Endothelial cell of umbilical vein (primary cell): Measurements from ENCODE around the gene EYS.

Experiments used
- EZH2 ChIP-seq: IDR thresholded peaks from 2 replicates; pipeline ENCODE4 v1.6.1; 2012; ENCODE audit warnings: borderline replicate concordance, low read depth, mild to moderate bottlenecking, moderate library complexity, low read length, inconsistent platforms; ENCODE audit not compliant: severe bottlenecking
- GATA2 ChIP-seq: IDR thresholded peaks from 2 replicates; pipeline ENCODE4 v1.7.0; 2011; ENCODE audit warnings: low read depth, mild to moderate bottlenecking, moderate library complexity, mixed read lengths, low read length; ENCODE audit not compliant: insufficient read length, insufficient read depth
- MYC ChIP-seq: IDR thresholded peaks from one replicate; pipeline ENCODE4 v1.6.1; 2011; ENCODE audit warnings: mild to moderate bottlenecking, low read depth, low read length
- POLR2A ChIP-seq: IDR thresholded peaks from 2 replicates; pipeline ENCODE4 v1.6.1; 2012; ENCODE audit warnings: low read depth, mild to moderate bottlenecking, control low read depth, low read length
- POLR2AphosphoS5 ChIP-seq: IDR thresholded peaks from 2 replicates; pipeline ENCODE4 v1.6.1; 2012; ENCODE audit warnings: low read depth, mild to moderate bottlenecking, control low read depth, low read length, moderate library complexity; ENCODE audit not compliant: insufficient read depth
- TF ChIP-seq, protein P1 (sequence below), 2 donors: IDR thresholded peaks; 1 replicate in 1 of 2; 2 replicates in 1 of 2; pipeline ENCODE4 v1.5.1; 2011; ENCODE audit warnings: low read length in 2 of 2, mild to moderate bottlenecking in 2 of 2, moderate library complexity in 2 of 2, control low read depth in 1 of 2, inconsistent platforms in 1 of 2, low read depth in 1 of 2; ENCODE audit not compliant: insufficient read depth in 1 of 2; ENCODE audit errors: extremely low read depth in 1 of 2

DNA sequence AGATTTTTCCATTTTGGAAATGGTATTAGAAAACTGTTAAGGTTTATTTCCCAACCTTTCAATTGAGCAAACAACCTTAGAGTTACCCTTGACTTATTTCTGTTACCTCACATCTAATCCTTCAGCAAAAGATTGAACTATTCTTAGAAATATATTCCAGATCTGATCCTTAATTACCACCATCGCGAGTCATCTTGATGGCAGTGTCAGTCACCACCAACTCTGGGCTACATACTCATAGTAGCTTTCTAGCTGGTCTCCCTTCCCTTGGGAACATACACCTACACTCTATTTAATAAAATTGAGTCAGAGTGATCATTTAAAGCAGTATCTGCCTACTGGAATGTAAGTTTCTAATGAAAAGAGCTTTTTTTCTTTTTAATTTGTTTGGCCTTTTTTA is 308.2 kb downstream of the EYS start:
- TF ChIP-seq, protein P1, sequence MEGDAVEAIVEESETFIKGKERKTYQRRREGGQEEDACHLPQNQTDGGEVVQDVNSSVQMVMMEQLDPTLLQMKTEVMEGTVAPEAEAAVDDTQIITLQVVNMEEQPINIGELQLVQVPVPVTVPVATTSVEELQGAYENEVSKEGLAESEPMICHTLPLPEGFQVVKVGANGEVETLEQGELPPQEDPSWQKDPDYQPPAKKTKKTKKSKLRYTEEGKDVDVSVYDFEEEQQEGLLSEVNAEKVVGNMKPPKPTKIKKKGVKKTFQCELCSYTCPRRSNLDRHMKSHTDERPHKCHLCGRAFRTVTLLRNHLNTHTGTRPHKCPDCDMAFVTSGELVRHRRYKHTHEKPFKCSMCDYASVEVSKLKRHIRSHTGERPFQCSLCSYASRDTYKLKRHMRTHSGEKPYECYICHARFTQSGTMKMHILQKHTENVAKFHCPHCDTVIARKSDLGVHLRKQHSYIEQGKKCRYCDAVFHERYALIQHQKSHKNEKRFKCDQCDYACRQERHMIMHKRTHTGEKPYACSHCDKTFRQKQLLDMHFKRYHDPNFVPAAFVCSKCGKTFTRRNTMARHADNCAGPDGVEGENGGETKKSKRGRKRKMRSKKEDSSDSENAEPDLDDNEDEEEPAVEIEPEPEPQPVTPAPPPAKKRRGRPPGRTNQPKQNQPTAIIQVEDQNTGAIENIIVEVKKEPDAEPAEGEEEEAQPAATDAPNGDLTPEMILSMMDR (IDR thresholded peaks at IDR 0.05; ENCODE audit: extremely low read depth in 1 of 2, insufficient read depth in 1 of 2, low read depth in 1 of 2, low read length in 2 of 2), result no peak
- TF ChIP-seq POLR2A, result no peak
- TF ChIP-seq MYC, result no peak
- no peak for TF ChIP-seq EZH2
- TF ChIP-seq GATA2, result no peak
- TF ChIP-seq POLR2AphosphoS5, result no peak
